Measurements from ENCODE around the gene ZKSCAN3.

DNA sequence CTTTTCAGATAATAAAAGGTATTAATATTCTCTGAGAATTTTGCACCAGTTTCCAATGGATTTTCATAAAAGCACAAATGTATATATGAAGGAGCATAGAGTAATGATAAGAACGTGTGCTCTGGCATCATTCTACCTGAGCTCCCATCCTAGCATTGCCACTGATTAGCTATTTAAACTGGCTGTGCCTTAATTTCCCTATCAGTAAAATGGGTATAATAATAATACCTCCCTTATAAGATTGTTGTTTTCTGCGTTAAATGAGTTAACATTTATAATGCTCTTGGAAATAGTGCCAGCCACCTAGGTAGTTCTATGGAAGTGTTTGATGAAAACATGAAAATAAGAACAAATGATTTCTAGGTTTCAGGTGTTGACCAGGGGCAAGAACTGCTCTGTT is 11.2 kb downstream of the ZKSCAN3 start:
- TF ChIP-seq, protein P1, sequence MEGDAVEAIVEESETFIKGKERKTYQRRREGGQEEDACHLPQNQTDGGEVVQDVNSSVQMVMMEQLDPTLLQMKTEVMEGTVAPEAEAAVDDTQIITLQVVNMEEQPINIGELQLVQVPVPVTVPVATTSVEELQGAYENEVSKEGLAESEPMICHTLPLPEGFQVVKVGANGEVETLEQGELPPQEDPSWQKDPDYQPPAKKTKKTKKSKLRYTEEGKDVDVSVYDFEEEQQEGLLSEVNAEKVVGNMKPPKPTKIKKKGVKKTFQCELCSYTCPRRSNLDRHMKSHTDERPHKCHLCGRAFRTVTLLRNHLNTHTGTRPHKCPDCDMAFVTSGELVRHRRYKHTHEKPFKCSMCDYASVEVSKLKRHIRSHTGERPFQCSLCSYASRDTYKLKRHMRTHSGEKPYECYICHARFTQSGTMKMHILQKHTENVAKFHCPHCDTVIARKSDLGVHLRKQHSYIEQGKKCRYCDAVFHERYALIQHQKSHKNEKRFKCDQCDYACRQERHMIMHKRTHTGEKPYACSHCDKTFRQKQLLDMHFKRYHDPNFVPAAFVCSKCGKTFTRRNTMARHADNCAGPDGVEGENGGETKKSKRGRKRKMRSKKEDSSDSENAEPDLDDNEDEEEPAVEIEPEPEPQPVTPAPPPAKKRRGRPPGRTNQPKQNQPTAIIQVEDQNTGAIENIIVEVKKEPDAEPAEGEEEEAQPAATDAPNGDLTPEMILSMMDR (IDR thresholded peaks at IDR 0.05) = no peak
- no peak for TF ChIP-seq POLR2A (IDR thresholded peaks at IDR 0.05)

Data from lower leg skin (tissue), 3 donors.